SK-N-SH (cell line): ENCODE data around the gene ANKS1B. TPM values are rescaled to one million over a fixed set of nuclear protein-coding genes. Genes with fewer than 3 reads are reported as not detected.

ENCODE experiments used
- CTCF ChIA-PET: fragments of 300-600, 350-600 bp; formaldehyde crosslinking; extraction: SDS; loops from one replicate; lab custom pipeline; 2021; lab: Yijun Ruan, JAX
- POLR2A ChIA-PET: fragments of 350-600 bp; sonication (Branson Sonifier 250); formaldehyde crosslinking; extraction: SDS; loops from one replicate; lab custom pipeline; 2020; ENCODE audit warnings: antibody characterized with exemption, inconsistent platforms; lab: Yijun Ruan, JAX
- DNase-seq: peaks from one replicate; pipeline ENCODE4 v3.0.0; 2012
- H2AFZ ChIP-seq: fragments of 200-600 bp; sonication (generic); 2 replicates; pipeline ENCODE4 v1.8.1; 2016; ENCODE audit warnings: antibody characterized with exemption, mild to moderate bottlenecking, low read depth
- H3F3A ChIP-seq: fragments of 200-600 bp; sonication (generic); replicated peaks from 2 replicates; pipeline ENCODE3; 2016; ENCODE audit warnings: antibody characterized with exemption, mild to moderate bottlenecking; ENCODE audit not compliant: insufficient read depth
- H3K27ac ChIP-seq, 2 experiments: fragments of 200-500 bp in 1 of 2; fragments of 200-600 bp in 1 of 2; sonication (Bioruptor generic) in 1 of 2; sonication (generic), shearing (Covaris generic) in 1 of 2; 2 replicates each; pipeline versions ENCODE4 v1.5.1 to v1.6.1; 2014 to 2016; ENCODE audit warnings: low read depth in 2 of 2, inconsistent platforms in 1 of 2, low read length in 1 of 2, mild to moderate bottlenecking in 1 of 2, mixed read lengths in 1 of 2
- H3K27me3 ChIP-seq: fragments of 200-600 bp; sonication (generic), shearing (Covaris generic); 2 replicates; pipeline ENCODE4 v1.6.1; 2016; ENCODE audit warnings: mixed run types; ENCODE audit not compliant: insufficient read depth
- H3K36me3 ChIP-seq, 2 experiments: fragments of 200-500 bp in 1 of 2; fragments of 200-600 bp in 1 of 2; sonication (Bioruptor generic) in 1 of 2; sonication (generic) in 1 of 2; replicated peaks in 1 of 2; 2 replicates each; pipeline versions ENCODE3 to v1.5.1; 2014 to 2016; ENCODE audit warnings: low read length in 1 of 2, mild to moderate bottlenecking in 1 of 2; ENCODE audit not compliant: insufficient read depth in 2 of 2, control insufficient read depth in 1 of 2
- H3K4me1 ChIP-seq, 2 experiments: fragments of 200-500 bp in 1 of 2; fragments of 200-600 bp in 1 of 2; sonication (Bioruptor generic) in 1 of 2; sonication (generic), shearing (Covaris generic) in 1 of 2; 2 replicates each; pipeline versions ENCODE4 v1.5.1 to v1.6.1; 2014 to 2016; ENCODE audit warnings: low read depth in 1 of 2, low read length in 1 of 2, mixed run types in 1 of 2; ENCODE audit not compliant: insufficient read depth in 2 of 2, control insufficient read depth in 1 of 2
- H3K4me2 ChIP-seq: fragments of 200-600 bp; sonication (generic), shearing (Covaris generic); 2 replicates; pipeline ENCODE4 v1.6.1; 2017; ENCODE audit warnings: mixed run types
- H3K4me3 ChIP-seq, 2 experiments: fragments of 200-500 bp in 1 of 2; fragments of 200-600 bp in 1 of 2; sonication (Bioruptor generic) in 1 of 2; sonication (generic), shearing (Covaris generic) in 1 of 2; 2 replicates each; pipeline versions ENCODE4 v1.5.1 to v1.8.1; 2014 to 2016; ENCODE audit warnings: low read depth in 2 of 2, inconsistent platforms in 1 of 2, low read length in 1 of 2, mild to moderate bottlenecking in 1 of 2, mixed read lengths in 1 of 2, moderate library complexity in 1 of 2
- H3K79me2 ChIP-seq: fragments of 200-600 bp; sonication (generic); 2 replicates; pipeline ENCODE4 v1.8.1; 2017; ENCODE audit warnings: mild to moderate bottlenecking; ENCODE audit not compliant: insufficient read depth
- H3K9ac ChIP-seq: fragments of 200-600 bp; sonication (generic); 2 replicates; pipeline ENCODE4 v1.6.1; 2017; ENCODE audit warnings: mixed run types
- H3K9me2 ChIP-seq: fragments of 200-600 bp; sonication (generic); 2 replicates; pipeline ENCODE4 v1.6.1; 2017; ENCODE audit warnings: mixed run types
- H3K9me3 ChIP-seq: fragments of 200-600 bp; sonication (generic); 2 replicates; pipeline ENCODE4 v1.6.1; 2017; ENCODE audit warnings: mixed run types, mild to moderate bottlenecking, moderate library complexity
- H4K20me1 ChIP-seq: fragments of 200-600 bp; sonication (generic); 2 replicates; pipeline ENCODE4 v1.6.1; 2017; ENCODE audit warnings: mild to moderate bottlenecking, mixed run types; ENCODE audit not compliant: insufficient read depth
- ELF1 ChIP-seq: IDR thresholded peaks from 2 replicates; pipeline ENCODE4 v1.4.0; 2012
- EP300 ChIP-seq, 2 experiments: IDR thresholded peaks; 2 replicates each; pipeline versions ENCODE4 v1.4.0 to v1.6.1; 2012; ENCODE audit warnings: borderline replicate concordance in 1 of 2, low read depth in 1 of 2, low read length in 1 of 2
- EZH2phosphoT487 ChIP-seq: fragments of 200-600 bp; sonication (generic); IDR thresholded peaks from 2 replicates; pipeline ENCODE4 v1.6.1; 2017; ENCODE audit warnings: low read depth, mixed run types, mild to moderate bottlenecking, antibody characterized with exemption, moderate library complexity, borderline replicate concordance
- FOSL2 ChIP-seq: IDR thresholded peaks from 2 replicates; pipeline ENCODE4 v1.4.0; 2012; ENCODE audit warnings: low read depth, mild to moderate bottlenecking, moderate library complexity, borderline replicate concordance
- FOXJ3 ChIP-seq: sonication (generic); formaldehyde crosslinking; IDR thresholded peaks from 2 replicates; pipeline ENCODE4 v1.5.1; 2020; ENCODE audit warnings: mild to moderate bottlenecking, missing genetic modification reagents
- FOXM1 ChIP-seq: IDR thresholded peaks from 2 replicates; pipeline ENCODE4 v1.4.0; 2012; ENCODE audit warnings: low read depth, mild to moderate bottlenecking
- GABPA ChIP-seq: IDR thresholded peaks from 2 replicates; pipeline ENCODE4 v1.4.0; 2012; ENCODE audit warnings: low read depth, mild to moderate bottlenecking
- GATA2 ChIP-seq: sonication (generic); formaldehyde crosslinking; IDR thresholded peaks from 2 replicates; pipeline ENCODE4 v1.5.0; 2020; ENCODE audit warnings: mild to moderate bottlenecking, missing genetic modification reagents
- JUND ChIP-seq: IDR thresholded peaks from 2 replicates; pipeline ENCODE4 v1.4.0; 2012
- MEF2A ChIP-seq: IDR thresholded peaks from 2 replicates; pipeline ENCODE4 v1.4.0; 2012; ENCODE audit warnings: low read depth, borderline replicate concordance
- MXI1 ChIP-seq: IDR thresholded peaks from 2 replicates; pipeline ENCODE4 v1.6.1; 2012; ENCODE audit warnings: mild to moderate bottlenecking, low read depth, low read length, improper control_type of control experiment
- NFIC ChIP-seq: IDR thresholded peaks from 2 replicates; pipeline ENCODE4 v1.4.0; 2012; ENCODE audit warnings: borderline replicate concordance
- NRF1 ChIP-seq: IDR thresholded peaks from 2 replicates; pipeline ENCODE4 v1.6.1; 2012; ENCODE audit warnings: low read depth, mild to moderate bottlenecking, low read length
- POLR2AphosphoS5 ChIP-seq: IDR thresholded peaks from 2 replicates; pipeline ENCODE4 v1.6.1; 2012; ENCODE audit warnings: low read depth, low read length
- RFX5 ChIP-seq: IDR thresholded peaks from 2 replicates; pipeline ENCODE4 v1.6.1; 2012; ENCODE audit warnings: mild to moderate bottlenecking, improper control_type of control experiment, low read length
- RXRA ChIP-seq: IDR thresholded peaks from 2 replicates; pipeline ENCODE4 v1.4.0; 2012; ENCODE audit warnings: low read depth, mild to moderate bottlenecking, borderline replicate concordance
- SIN3A ChIP-seq: IDR thresholded peaks from 2 replicates; pipeline ENCODE4 v1.6.1; 2012; ENCODE audit warnings: low read depth, mild to moderate bottlenecking, low read length, moderate library complexity, borderline replicate concordance
- SMC3 ChIP-seq: IDR thresholded peaks from 2 replicates; pipeline ENCODE4 v1.6.1; 2012; ENCODE audit warnings: low read depth, low read length, improper control_type of control experiment
- TEAD4 ChIP-seq: IDR thresholded peaks from 2 replicates; pipeline ENCODE4 v1.4.0; 2012; ENCODE audit warnings: mild to moderate bottlenecking, borderline replicate concordance; ENCODE audit not compliant: insufficient read depth
- YY1 ChIP-seq: IDR thresholded peaks from 2 replicates; pipeline ENCODE4 v1.4.0; 2012; ENCODE audit warnings: low read depth, mild to moderate bottlenecking
- WGBS: methylation state at CpG from one replicate; pipeline ENCODE4 v1.1.6; 2017; ENCODE audit warnings: low lambda C conversion rate; 5-methylcytosine and 5-hydroxymethylcytosine counted together
- polyA plus RNA-seq, 3 experiments: library from polyadenylated mRNA; depleted of rRNA; stranded (reverse); fragments of >200 nt; gene quantifications; 2 replicates each; pipeline ENCODE4 v1.2.3, GENCODE V29; 2012
- TF ChIP-seq, protein P1 (sequence below): fragments of 150-350 bp; IDR thresholded peaks from 2 replicates; pipeline ENCODE4 v1.6.1; 2017; ENCODE audit warnings: antibody characterized with exemption, low read length, low read depth, borderline replicate concordance
- TF ChIP-seq, protein P2 (sequence below): IDR thresholded peaks from 2 replicates; pipeline ENCODE4 v1.6.1; 2012; ENCODE audit warnings: mild to moderate bottlenecking, low read depth, low read length, moderate library complexity
- TF ChIP-seq, protein P3 (sequence below): IDR thresholded peaks from 2 replicates; pipeline ENCODE4 v1.4.0; 2012; ENCODE audit warnings: low read depth, borderline replicate concordance
- TF ChIP-seq, protein P4 (sequence below): fragments of 200-600 bp; sonication (generic); IDR thresholded peaks from 2 replicates; pipeline ENCODE4 v1.6.1; 2017; ENCODE audit warnings: antibody characterized with exemption, mild to moderate bottlenecking, moderate library complexity
- TF ChIP-seq, protein P5 (sequence below): IDR thresholded peaks from 2 replicates; pipeline ENCODE4 v1.4.0; 2012; ENCODE audit warnings: low read depth, borderline replicate concordance

Gene ANKS1B
- polyA plus RNA-seq, 1 of the 3 experiments (the other 2 are of a cell fraction): 1.8 TPM

DNA sequence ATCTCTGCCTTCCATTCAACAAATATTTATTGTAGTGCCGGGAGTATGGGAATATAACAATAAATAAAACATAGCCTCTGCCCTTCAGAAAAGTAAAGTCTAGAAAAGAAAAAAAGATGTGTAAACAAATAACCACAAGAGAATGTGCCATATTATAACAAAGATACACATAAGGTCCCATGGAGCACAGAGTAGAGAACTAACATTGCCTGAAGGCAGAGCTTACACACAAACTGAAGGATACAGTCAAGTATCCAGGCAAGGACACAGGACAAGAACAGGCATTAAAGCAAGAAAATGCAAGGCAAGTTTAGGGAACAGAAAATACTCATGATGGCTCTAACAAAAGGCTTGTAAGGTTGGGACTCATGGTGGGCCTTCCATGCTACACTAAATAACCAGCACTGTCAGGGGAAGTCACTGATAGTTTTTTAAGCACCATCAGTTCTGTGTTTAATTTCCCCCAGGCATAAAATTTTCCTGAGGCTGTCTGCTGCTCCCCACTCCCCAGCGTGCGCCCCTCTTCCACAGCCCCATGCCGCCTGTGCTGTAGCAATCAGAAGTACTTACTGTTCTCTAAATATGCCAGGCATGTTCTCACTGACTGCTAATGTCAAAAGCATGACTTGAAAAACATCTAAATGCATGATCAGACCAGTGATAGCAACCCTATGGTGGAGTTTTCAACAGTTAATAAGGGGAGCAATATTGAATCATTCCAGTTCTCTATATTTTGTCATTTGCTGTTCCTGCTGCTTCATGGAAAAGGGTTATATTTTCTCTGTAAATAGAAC, 77.8 kb downstream of the ANKS1B start:
- Histone ChIP-seq H3F3A (peaks cover 19% of the 10 kb centered on the region), H2AFZ (peak overlapping the region; percentile 7; the same call in 1 of the 2 replicates), H3K4me3 (no peak overlapping the region), H3K27ac (peak overlapping the region in 1 of 2 experiments; percentile 53; a peak in 3 of 4 replicates), H3K4me1 (peaks cover 0 to 12% of the 10 kb centered on the region in 2 experiments; a peak in 3 of 4 replicates), H3K4me2 (peak overlapping the region; percentile 38), H3K79me2 (no peaks in the 10 kb centered on the region), H3K27me3 (no peaks in the 10 kb centered on the region), H3K9me2 (no peaks in the 10 kb centered on the region), H3K9ac (no peak overlapping the region), H3K9me3 (no peaks in the 10 kb centered on the region), H3K36me3 (no peaks in the 10 kb centered on the region), H4K20me1 (no peaks in the 10 kb centered on the region)
- 78% methylated on average over 4 of the region's 4 CpGs for WGBS
- ChIA-PET CTCF (no interaction called here), POLR2A (no interaction called here)
- peak; percentile 3 for DNase-seq
- TF ChIP-seq SMC3: no peak
- TF ChIP-seq EP300 (IDR thresholded peaks at IDR 0.05; ENCODE audit: borderline replicate concordance in 1 of 2, low read depth in 1 of 2, low read length in 1 of 2): peak in 1 of 2 experiments; percentile 22; a peak in 1 of 4 replicates
- peak; percentile 23; the same call in 1 of the 2 replicates for TF ChIP-seq JUND
- TF ChIP-seq ELF1: no peak
- no peak for TF ChIP-seq EZH2phosphoT487
- no peak for TF ChIP-seq POLR2AphosphoS5
- TF ChIP-seq, protein P1, sequence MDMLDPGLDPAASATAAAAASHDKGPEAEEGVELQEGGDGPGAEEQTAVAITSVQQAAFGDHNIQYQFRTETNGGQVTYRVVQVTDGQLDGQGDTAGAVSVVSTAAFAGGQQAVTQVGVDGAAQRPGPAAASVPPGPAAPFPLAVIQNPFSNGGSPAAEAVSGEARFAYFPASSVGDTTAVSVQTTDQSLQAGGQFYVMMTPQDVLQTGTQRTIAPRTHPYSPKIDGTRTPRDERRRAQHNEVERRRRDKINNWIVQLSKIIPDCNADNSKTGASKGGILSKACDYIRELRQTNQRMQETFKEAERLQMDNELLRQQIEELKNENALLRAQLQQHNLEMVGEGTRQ: no peak
- TF ChIP-seq RXRA: no peak
- TF ChIP-seq, protein P2, sequence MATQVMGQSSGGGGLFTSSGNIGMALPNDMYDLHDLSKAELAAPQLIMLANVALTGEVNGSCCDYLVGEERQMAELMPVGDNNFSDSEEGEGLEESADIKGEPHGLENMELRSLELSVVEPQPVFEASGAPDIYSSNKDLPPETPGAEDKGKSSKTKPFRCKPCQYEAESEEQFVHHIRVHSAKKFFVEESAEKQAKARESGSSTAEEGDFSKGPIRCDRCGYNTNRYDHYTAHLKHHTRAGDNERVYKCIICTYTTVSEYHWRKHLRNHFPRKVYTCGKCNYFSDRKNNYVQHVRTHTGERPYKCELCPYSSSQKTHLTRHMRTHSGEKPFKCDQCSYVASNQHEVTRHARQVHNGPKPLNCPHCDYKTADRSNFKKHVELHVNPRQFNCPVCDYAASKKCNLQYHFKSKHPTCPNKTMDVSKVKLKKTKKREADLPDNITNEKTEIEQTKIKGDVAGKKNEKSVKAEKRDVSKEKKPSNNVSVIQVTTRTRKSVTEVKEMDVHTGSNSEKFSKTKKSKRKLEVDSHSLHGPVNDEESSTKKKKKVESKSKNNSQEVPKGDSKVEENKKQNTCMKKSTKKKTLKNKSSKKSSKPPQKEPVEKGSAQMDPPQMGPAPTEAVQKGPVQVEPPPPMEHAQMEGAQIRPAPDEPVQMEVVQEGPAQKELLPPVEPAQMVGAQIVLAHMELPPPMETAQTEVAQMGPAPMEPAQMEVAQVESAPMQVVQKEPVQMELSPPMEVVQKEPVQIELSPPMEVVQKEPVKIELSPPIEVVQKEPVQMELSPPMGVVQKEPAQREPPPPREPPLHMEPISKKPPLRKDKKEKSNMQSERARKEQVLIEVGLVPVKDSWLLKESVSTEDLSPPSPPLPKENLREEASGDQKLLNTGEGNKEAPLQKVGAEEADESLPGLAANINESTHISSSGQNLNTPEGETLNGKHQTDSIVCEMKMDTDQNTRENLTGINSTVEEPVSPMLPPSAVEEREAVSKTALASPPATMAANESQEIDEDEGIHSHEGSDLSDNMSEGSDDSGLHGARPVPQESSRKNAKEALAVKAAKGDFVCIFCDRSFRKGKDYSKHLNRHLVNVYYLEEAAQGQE: no peak
- TF ChIP-seq NRF1: no peak
- TF ChIP-seq FOXJ3 (CRISPR knock-in tag): no peak
- TF ChIP-seq FOXM1: no peak
- TF ChIP-seq GATA2: no peak
- TF ChIP-seq, protein P3, sequence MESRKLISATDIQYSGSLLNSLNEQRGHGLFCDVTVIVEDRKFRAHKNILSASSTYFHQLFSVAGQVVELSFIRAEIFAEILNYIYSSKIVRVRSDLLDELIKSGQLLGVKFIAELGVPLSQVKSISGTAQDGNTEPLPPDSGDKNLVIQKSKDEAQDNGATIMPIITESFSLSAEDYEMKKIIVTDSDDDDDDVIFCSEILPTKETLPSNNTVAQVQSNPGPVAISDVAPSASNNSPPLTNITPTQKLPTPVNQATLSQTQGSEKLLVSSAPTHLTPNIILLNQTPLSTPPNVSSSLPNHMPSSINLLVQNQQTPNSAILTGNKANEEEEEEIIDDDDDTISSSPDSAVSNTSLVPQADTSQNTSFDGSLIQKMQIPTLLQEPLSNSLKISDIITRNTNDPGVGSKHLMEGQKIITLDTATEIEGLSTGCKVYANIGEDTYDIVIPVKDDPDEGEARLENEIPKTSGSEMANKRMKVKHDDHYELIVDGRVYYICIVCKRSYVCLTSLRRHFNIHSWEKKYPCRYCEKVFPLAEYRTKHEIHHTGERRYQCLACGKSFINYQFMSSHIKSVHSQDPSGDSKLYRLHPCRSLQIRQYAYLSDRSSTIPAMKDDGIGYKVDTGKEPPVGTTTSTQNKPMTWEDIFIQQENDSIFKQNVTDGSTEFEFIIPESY: no peak
- TF ChIP-seq, protein P4, sequence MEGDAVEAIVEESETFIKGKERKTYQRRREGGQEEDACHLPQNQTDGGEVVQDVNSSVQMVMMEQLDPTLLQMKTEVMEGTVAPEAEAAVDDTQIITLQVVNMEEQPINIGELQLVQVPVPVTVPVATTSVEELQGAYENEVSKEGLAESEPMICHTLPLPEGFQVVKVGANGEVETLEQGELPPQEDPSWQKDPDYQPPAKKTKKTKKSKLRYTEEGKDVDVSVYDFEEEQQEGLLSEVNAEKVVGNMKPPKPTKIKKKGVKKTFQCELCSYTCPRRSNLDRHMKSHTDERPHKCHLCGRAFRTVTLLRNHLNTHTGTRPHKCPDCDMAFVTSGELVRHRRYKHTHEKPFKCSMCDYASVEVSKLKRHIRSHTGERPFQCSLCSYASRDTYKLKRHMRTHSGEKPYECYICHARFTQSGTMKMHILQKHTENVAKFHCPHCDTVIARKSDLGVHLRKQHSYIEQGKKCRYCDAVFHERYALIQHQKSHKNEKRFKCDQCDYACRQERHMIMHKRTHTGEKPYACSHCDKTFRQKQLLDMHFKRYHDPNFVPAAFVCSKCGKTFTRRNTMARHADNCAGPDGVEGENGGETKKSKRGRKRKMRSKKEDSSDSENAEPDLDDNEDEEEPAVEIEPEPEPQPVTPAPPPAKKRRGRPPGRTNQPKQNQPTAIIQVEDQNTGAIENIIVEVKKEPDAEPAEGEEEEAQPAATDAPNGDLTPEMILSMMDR: no peak
- no peak for TF ChIP-seq MXI1
- no peak for TF ChIP-seq RFX5
- no peak for TF ChIP-seq NFIC
- no peak for TF ChIP-seq TEAD4
- TF ChIP-seq YY1: no peak
- no peak for TF ChIP-seq FOSL2
- no peak for TF ChIP-seq GABPA
- TF ChIP-seq, protein P5, sequence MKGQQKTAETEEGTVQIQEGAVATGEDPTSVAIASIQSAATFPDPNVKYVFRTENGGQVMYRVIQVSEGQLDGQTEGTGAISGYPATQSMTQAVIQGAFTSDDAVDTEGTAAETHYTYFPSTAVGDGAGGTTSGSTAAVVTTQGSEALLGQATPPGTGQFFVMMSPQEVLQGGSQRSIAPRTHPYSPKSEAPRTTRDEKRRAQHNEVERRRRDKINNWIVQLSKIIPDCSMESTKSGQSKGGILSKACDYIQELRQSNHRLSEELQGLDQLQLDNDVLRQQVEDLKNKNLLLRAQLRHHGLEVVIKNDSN: no peak
- no peak for TF ChIP-seq SIN3A
- TF ChIP-seq MEF2A: no peak
